T-helper 1 cell (primary cell): ENCODE results near the gene EHF.
A peak's percentile ranks its signal among the peaks of the same experiment; 100 is the strongest.

Source experiments
- DNase-seq, 5 donors: peaks; one replicate each; pipeline ENCODE4 v3.0.0-alpha.2; 2012 to 2020

Gene EHF

GRCh38 chr11:34647131-34647530 lies 26.2 kb downstream of the EHF start:
- DNase-seq, result no peak

GRCh38 chr11:34647532-34647931 lies 26.6 kb downstream of the EHF start:
- DNase-seq, result no peak

GRCh38 chr11:34648036-34648435 lies 27.1 kb downstream of the EHF start:
- no peak for DNase-seq

GRCh38 chr11:34649597-34649996 lies 28.7 kb downstream of the EHF start:
- no peak for DNase-seq

- peak; percentile 13 to 80 (median 49) for DNase-seq
Measured at GRCh38 chr11:34650528-34650927, 29.6 kb downstream of the EHF start.

GRCh38 chr11:34651551-34651950 lies 30.7 kb downstream of the EHF start:
- no peak for DNase-seq

GRCh38 chr11:34652191-34652973 lies 31.5 kb downstream of the EHF start:
- no peak for DNase-seq

- no peak for DNase-seq
Measured at GRCh38 chr11:34653031-34653430, 32.1 kb downstream of the EHF start.

- DNase-seq, result no peak
Measured at GRCh38 chr11:34653851-34654482, 33.1 kb downstream of the EHF start.

GRCh38 chr11:34654483-34655334 lies 33.8 kb downstream of the EHF start:
- DNase-seq, result no peak

- no peak for DNase-seq
Measured at GRCh38 chr11:34655335-34656008, 34.6 kb downstream of the EHF start.

- no peak for DNase-seq
Measured at GRCh38 chr11:34656062-34656720, 35.3 kb downstream of the EHF start.

GRCh38 chr11:34658071-34659015 lies 37.5 kb downstream of the EHF start:
- DNase-seq, result no peak

GRCh38 chr11:34659096-34659733 lies 38.3 kb downstream of the EHF start:
- no peak for DNase-seq

- no peak for DNase-seq
Measured at GRCh38 chr11:34665077-34665835, 44.4 kb downstream of the EHF start.

GRCh38 chr11:34667810-34668582 lies 47.1 kb downstream of the EHF start:
- DNase-seq, result no peak

- no peak for DNase-seq
Measured at GRCh38 chr11:34668583-34669053, 47.7 kb downstream of the EHF start.

GRCh38 chr11:34669458-34669857 lies 48.6 kb downstream of the EHF start:
- no peak for DNase-seq

GRCh38 chr11:34671117-34671516 lies 50.2 kb downstream of the EHF start:
- DNase-seq, result no peak
